WI38 (cell line): ENCODE measurements around the gene C9orf72.

ENCODE experiments used
- H3K4me3 ChIP-seq: 2 replicates; pipeline ENCODE4 v1.5.1; 2011; ENCODE audit warnings: low read depth, mild to moderate bottlenecking, control low read depth, low read length
- TF ChIP-seq, protein P1 (sequence below): IDR thresholded peaks from 2 replicates; pipeline ENCODE4 v1.5.1; 2012; ENCODE audit warnings: low read depth, mild to moderate bottlenecking, control low read depth, low read length

C9orf72 gene

DNA sequence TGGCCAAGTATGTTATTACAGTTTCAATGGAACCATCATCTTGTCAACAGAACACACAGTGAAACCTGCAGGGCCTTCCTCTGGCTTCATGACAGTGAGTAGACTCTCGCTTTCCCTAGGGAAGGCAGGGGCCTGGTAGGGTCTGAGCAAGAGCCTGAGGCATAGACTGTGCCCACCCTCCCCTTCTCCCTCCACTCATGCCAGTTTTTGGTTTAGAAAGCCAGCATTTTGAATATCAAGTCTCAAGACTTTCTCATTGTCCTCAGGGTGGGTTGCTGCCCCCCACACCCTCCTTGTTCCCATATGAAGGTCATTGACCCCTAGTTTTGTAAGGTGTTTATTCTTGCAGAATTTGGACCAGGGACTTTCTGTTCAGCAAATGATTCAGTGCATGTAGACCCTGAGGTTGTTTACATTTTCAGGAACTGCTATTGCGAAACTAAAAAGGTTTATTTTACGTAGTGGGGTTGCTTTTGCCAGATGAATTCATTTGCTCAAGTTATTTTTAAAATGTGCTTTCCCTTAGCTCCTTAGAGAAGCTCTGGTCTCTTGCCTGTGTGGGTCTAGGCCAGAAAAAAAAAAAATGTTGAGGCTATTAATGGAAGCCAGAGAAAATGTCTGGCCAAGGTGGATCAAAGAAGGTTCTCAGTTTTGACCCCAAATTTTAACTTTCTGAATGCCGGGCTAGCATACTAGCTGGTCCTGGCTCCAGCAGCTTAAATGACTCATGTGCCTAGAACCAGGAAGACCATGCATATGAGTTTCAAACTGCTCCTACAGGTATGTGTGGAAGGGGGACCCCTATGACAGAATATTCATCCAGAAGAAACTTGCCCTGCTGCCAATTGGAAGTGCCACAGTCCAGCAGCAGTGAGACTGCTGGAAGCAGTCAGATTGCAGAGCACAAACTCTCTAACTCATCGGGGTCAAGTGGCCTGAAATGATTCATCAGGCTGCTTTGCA, 33.5 kb downstream of the C9orf72 start:
- H3K4me3 ChIP-seq: peak overlapping the region; percentile 22; the same call in 1 of the 2 replicates
- TF ChIP-seq, protein P1, sequence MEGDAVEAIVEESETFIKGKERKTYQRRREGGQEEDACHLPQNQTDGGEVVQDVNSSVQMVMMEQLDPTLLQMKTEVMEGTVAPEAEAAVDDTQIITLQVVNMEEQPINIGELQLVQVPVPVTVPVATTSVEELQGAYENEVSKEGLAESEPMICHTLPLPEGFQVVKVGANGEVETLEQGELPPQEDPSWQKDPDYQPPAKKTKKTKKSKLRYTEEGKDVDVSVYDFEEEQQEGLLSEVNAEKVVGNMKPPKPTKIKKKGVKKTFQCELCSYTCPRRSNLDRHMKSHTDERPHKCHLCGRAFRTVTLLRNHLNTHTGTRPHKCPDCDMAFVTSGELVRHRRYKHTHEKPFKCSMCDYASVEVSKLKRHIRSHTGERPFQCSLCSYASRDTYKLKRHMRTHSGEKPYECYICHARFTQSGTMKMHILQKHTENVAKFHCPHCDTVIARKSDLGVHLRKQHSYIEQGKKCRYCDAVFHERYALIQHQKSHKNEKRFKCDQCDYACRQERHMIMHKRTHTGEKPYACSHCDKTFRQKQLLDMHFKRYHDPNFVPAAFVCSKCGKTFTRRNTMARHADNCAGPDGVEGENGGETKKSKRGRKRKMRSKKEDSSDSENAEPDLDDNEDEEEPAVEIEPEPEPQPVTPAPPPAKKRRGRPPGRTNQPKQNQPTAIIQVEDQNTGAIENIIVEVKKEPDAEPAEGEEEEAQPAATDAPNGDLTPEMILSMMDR: no peak

DNA sequence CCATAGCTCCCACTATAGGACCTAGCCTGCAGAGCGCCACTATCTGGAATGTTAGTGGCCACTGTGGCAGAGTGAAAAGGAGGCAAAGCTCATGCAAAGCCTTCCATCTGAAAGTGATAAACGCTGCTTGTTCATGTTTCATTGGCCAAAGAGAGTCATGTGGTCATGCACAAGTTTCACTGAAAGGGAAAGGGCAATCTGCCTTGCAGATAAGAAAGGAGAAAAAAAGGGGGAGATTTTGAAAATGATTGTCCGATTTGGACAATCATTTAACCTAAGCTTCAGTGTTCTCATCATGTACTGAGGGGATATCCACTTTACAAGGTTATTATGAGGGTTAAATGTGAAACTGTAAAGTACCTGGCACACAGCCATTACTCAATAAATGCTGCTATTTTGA, 34.6 kb downstream of the C9orf72 start:
- H3K4me3 ChIP-seq: no peak overlapping the region
- TF ChIP-seq, protein P1: no peak

DNA sequence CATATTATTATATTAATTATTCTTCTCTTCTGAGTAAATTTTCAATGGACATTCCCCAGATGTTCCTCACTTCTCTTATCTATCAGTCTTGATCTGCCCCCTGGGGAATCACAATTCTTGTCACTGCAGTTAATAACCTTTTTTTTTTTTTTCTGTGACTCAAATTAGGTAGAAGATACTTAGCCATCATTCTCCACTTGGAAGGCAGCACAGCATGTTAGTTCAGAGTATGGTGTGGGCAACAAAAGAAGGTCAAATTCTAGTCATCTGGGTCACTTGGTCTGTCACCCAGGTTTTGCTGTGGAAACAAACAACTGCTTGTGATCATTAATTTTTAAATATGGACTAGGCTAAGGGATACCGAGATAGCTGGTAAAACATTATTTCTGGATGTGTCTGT, 35.5 kb downstream of the C9orf72 start:
- TF ChIP-seq, protein P1: no peak
- H3K4me3 ChIP-seq: no peak overlapping the region

DNA sequence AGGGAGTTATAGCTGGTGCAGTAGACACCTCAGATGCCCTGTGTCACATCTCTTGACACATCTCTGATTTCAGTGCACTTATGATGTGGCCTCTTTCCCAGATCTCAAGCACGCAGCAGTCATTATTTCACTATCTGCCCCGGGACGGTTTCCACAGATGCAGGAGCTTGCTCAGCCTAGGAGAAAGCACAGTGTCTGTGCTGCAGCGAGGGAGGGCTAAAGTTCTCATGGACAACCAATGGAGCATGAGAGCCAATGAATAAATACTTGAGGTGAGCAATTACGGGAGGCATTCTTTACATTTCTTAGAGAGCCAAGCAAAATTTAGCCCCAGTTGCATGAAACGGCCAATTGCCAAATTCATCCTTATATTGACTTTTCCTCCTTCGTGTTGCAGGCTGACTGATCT, 36.2 kb downstream of the C9orf72 start:
- H3K4me3 ChIP-seq: no peak overlapping the region
- TF ChIP-seq, protein P1: no peak

DNA sequence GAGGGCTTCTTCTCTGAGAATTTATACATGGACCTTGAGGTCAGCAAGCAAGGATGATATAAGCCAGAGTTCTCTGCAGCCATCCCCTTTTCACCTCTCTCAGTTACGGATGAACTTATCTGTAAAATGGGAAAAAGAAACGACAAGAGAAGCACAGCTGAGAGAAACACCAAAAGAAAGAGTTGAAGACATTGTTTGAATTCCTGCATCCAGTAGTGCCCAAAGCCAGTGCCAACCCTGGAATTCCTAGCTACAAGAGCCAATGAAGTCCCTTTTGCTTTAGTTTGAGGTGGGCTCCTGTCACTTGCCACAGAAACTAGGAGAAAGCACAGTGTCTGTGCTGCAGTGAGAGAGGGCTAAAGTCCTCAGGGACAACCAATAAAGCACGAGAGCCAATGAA, 37.1 kb downstream of the C9orf72 start:
- TF ChIP-seq, protein P1: no peak
- H3K4me3 ChIP-seq: no peak overlapping the region

- TF ChIP-seq, protein P1: no peak
These were observed 37.6 kb downstream of the C9orf72 start for GRCh38 chr9:27535701-27536118.

DNA sequence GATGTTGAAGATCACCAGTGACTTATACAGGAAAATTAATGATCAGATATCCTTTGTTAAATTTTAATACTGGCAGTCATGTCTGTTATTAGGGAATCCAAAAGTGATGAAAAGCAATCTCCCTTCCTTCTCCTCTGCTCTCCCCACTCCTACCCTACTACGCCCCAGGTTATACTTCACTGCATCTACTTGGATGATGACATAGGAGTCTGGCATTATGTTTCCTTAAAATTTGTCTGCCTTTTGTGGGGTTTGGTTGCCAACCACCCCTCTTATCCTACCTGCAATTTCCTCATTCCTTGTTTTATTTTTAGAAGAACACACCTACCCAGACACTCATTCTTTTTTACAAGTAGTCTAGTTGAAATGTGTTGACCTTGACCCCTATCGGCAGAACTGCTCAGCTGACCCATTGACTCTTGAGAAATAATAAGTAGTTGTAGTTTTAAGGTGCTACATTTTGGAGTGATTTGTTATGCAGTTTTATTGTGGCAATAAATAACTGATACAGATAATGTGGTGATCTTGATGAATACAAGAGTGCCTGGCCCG, 38.5 kb downstream of the C9orf72 start:
- TF ChIP-seq, protein P1: no peak

More at GRCh38 chr9:27535701-27536118, 37.6 kb downstream of the C9orf72 start:
- H3K4me3 ChIP-seq: no peak overlapping the region

More for the DNA sequence above, 38.5 kb downstream of the C9orf72 start:
- no peak overlapping the region for H3K4me3 ChIP-seq
